ENCODE data around the gene OR4D2. TPM values are rescaled to one million over a fixed set of nuclear protein-coding genes. Genes with fewer than 3 reads are reported as not detected.

OR4D2 gene
- total and polyA plus RNA-seq, 2 of the 4 experiments (the other 2 are of a cell fraction): not detected

- dilution Hi-C loops (cut with HindIII; ENCODE audit: low sequenced_read_pairs, unreplicated experiment): no loop called here
- Histone ChIP-seq H3K4ac (ENCODE audit: low read depth, low read length) (no peak overlapping the region), H2BK120ac (ENCODE audit: low read depth, low read length) (no peak overlapping the region), H3K27ac (ENCODE audit: insufficient read depth, low read length) (no peak overlapping the region), H3K18ac (ENCODE audit: low read depth, low read length) (no peak overlapping the region), H3K4me3 (ENCODE audit: insufficient read depth, low read depth, low read length) (no peak overlapping the region), H4K91ac (ENCODE audit: insufficient read depth, low read depth, low read length) (no peak overlapping the region), H3K9me1 (ENCODE audit: insufficient read depth, low read length) (peaks cover 5% of the 10 kb centered on the region; the same call in 1 of the 2 replicates), H3K23ac (ENCODE audit: low read depth, low read length) (no peak overlapping the region), H3K27me3 (ENCODE audit: control insufficient read depth, insufficient read depth, low read length) (no peaks in the 10 kb centered on the region), H2BK5ac (ENCODE audit: low read depth, low read length, poor library complexity, severe bottlenecking) (no peak overlapping the region), H3K4me2 (ENCODE audit: low read depth, low read length) (no peak overlapping the region), H4K8ac (ENCODE audit: low read depth in 2 of 2, low read length in 2 of 2) (no peak overlapping the region), H2BK20ac (ENCODE audit: low read depth, low read length) (no peak overlapping the region), H3K36me3 (ENCODE audit: control insufficient read depth, insufficient read depth, low read length) (peaks cover 9% of the 10 kb centered on the region), H2BK15ac (ENCODE audit: low read depth, low read length) (no peak overlapping the region), H2AK9ac (replicated peaks; ENCODE audit: low read depth, low read length, poor library complexity) (no peak overlapping the region), H4K5ac (ENCODE audit: low read depth, low read length) (no peak overlapping the region), H3K9me3 (ENCODE audit: control insufficient read depth, insufficient read depth, low read length) (no peaks in the 10 kb centered on the region), H4K20me1 (ENCODE audit: insufficient read depth, low read length) (no peaks in the 10 kb centered on the region), H3K79me1 (ENCODE audit: low read depth in 1 of 2, low read length in 2 of 2) (peaks cover 5% of the 10 kb centered on the region in 2 experiments; a peak in 2 of 4 replicates), H2AK5ac (ENCODE audit: low read depth, low read length) (no peak overlapping the region), H3K9ac (ENCODE audit: low read depth, low read length) (no peak overlapping the region), H3K14ac (replicated peaks; ENCODE audit: low read depth, low read length) (no peak overlapping the region), H2AFZ (replicated peaks; ENCODE audit: low read length, poor library complexity) (no peak overlapping the region), H3K56ac (ENCODE audit: extremely low read depth, insufficient read depth, low read length) (no peak overlapping the region), H3K4me1 (ENCODE audit: control insufficient read depth, insufficient read depth, low read length) (peaks cover 3% of the 10 kb centered on the region; the same call in 1 of the 2 replicates)
- ATAC-seq (ENCODE audit: low read depth) (no peak), DNase-seq (no peak)
- WGBS, 2 experiments (ENCODE audit: extremely low coverage in 2 of 2, insufficient read length in 1 of 2): 61% methylated on average over 2 of the region's 3 CpGs; no CpG with 5 or more reads in 1 of the 2 experiments
- BruUV-seq (replicated peaks): no TSS peak
- in situ Hi-C loops (cut with MboI; ENCODE audit: low sequenced_read_pairs): no loop called here
- ChIA-PET POLR2A (ENCODE audit: unreplicated experiment) (no interaction called here), CTCF (interaction anchor here (0.7 kb wide), 1 partner anchor 17 kb away, joined by 4 read pairs; no protein-coding TSS in a partner anchor)
- intact Hi-C loops (cut with micrococcal nuclease): no loop called here
- TF ChIP-seq NFE2L2 (IDR thresholded peaks at IDR 0.05; ENCODE audit: low read depth, low read length): no peak
- no peak for TF ChIP-seq BHLHE40 (IDR thresholded peaks at IDR 0.05; ENCODE audit: low read depth, low read length)
- TF ChIP-seq MAFK (IDR thresholded peaks at IDR 0.05; ENCODE audit: low read depth, low read length): no peak
- no peak for TF ChIP-seq RCOR1 (IDR thresholded peaks at IDR 0.05; ENCODE audit: insufficient replicate concordance, low read length)
These were observed 51.0 kb downstream of the OR4D2 start for GRCh38 chr17:58217766-58218165.

Measured in IMR-90 (cell line).